ENCODE results near the gene CHML. TPM values are rescaled to one million over a fixed set of nuclear protein-coding genes. Genes with fewer than 3 reads are reported as not detected.
"Not testable (repeated sequence)": the region's sequence is repeated elsewhere in the genome, so short reads cannot be mapped to it uniquely, and the experiment has no call there.

Gene CHML
- total and polyA plus RNA-seq, 2 experiments from 2014 or later = 3.3 to 8.8 TPM

- no peak for TF ChIP-seq CTCF (IDR thresholded peaks at IDR 0.05; ENCODE audit: low read depth, low read length)
- no peaks in the 10 kb centered on the region for H3K36me3 ChIP-seq
- no peak overlapping the region for H3K27ac ChIP-seq
These were observed 32.1 kb upstream of the CHML start for GRCh38 chr1:241672301-241672700.

GRCh38 chr1:241666419-241666818 is 26.2 kb upstream of the CHML start:
- H3K27ac ChIP-seq = no peak overlapping the region

More at GRCh38 chr1:241672301-241672700, 32.1 kb upstream of the CHML start:
- no peaks in the 10 kb centered on the region for H3K4me1 ChIP-seq (ENCODE audit: low read depth)
- no peaks in the 10 kb centered on the region for H3K27me3 ChIP-seq
- H3K9me3 ChIP-seq (ENCODE audit: low read depth) = no peaks in the 10 kb centered on the region
- H3K4me3 ChIP-seq = no peak overlapping the region
- DNase-seq (ENCODE audit: low read depth in 1 of 2, low spot score in 1 of 2) = no peak

GRCh38 chr1:241660424-241660972 is 20.3 kb upstream of the CHML start:
- Histone ChIP-seq H3K27ac (no peak overlapping the region), H3K4me3 (no peak overlapping the region), H3K36me3 (no peaks in the 10 kb centered on the region), H3K27me3 (no peaks in the 10 kb centered on the region), H3K4me1 (ENCODE audit: low read depth) (no peaks in the 10 kb centered on the region), H3K9me3 (ENCODE audit: low read depth) (no peaks in the 10 kb centered on the region)
- no peak for DNase-seq (ENCODE audit: low read depth in 1 of 2, low spot score in 1 of 2)
- TF ChIP-seq CTCF (IDR thresholded peaks at IDR 0.05; ENCODE audit: low read depth, low read length) = no peak

More at GRCh38 chr1:241666419-241666818, 26.2 kb upstream of the CHML start:
- no peak for DNase-seq (ENCODE audit: low read depth in 1 of 2, low spot score in 1 of 2)
- no peaks in the 10 kb centered on the region for H3K9me3 ChIP-seq (ENCODE audit: low read depth)
- no peaks in the 10 kb centered on the region for H3K36me3 ChIP-seq
- TF ChIP-seq CTCF (IDR thresholded peaks at IDR 0.05; ENCODE audit: low read depth, low read length) = no peak
- no peaks in the 10 kb centered on the region for H3K4me1 ChIP-seq (ENCODE audit: low read depth)
- no peaks in the 10 kb centered on the region for H3K27me3 ChIP-seq
- H3K4me3 ChIP-seq = no peak overlapping the region

GRCh38 chr1:241659016-241659415 is 18.8 kb upstream of the CHML start:
- H3K27ac ChIP-seq; DNase-seq (ENCODE audit: low read depth in 1 of 2, low spot score in 1 of 2); H3K4me3 ChIP-seq; H3K4me1 ChIP-seq (ENCODE audit: low read depth); H3K27me3 ChIP-seq; H3K9me3 ChIP-seq (ENCODE audit: low read depth); H3K36me3 ChIP-seq: not testable (repeated sequence)

GRCh38 chr1:241658081-241658793 is 18.1 kb upstream of the CHML start:
- no peak overlapping the region for H3K27ac ChIP-seq
- no peaks in the 10 kb centered on the region for H3K9me3 ChIP-seq (ENCODE audit: low read depth)
- TF ChIP-seq CTCF (IDR thresholded peaks at IDR 0.05; ENCODE audit: low read depth, low read length) = no peak
- H3K4me1 ChIP-seq (ENCODE audit: low read depth) = peaks cover 6% of the 10 kb centered on the region
- no peaks in the 10 kb centered on the region for H3K36me3 ChIP-seq
- no peak for DNase-seq (ENCODE audit: low read depth in 1 of 2, low spot score in 1 of 2)
- no peak overlapping the region for H3K4me3 ChIP-seq
- no peaks in the 10 kb centered on the region for H3K27me3 ChIP-seq

- no peak for TF ChIP-seq CTCF (IDR thresholded peaks at IDR 0.05; ENCODE audit: low read depth, low read length)
- H3K4me3 ChIP-seq = no peak overlapping the region
- H3K27ac ChIP-seq = no peak overlapping the region
- peaks cover 6% of the 10 kb centered on the region for H3K4me1 ChIP-seq (ENCODE audit: low read depth)
- no peak for DNase-seq (ENCODE audit: low read depth in 1 of 2, low spot score in 1 of 2)
- no peaks in the 10 kb centered on the region for H3K27me3 ChIP-seq
- no peaks in the 10 kb centered on the region for H3K9me3 ChIP-seq (ENCODE audit: low read depth)
- no peaks in the 10 kb centered on the region for H3K36me3 ChIP-seq
These were observed 14.5 kb upstream of the CHML start for GRCh38 chr1:241654641-241655040.

Measured in cardiac muscle cell (in vitro differentiated cells and primary cell).